K562 (cell line): ENCODE data around the gene GARIN5B. TPM values are rescaled to one million over a fixed set of nuclear protein-coding genes. Genes with fewer than 3 reads are reported as not detected.

Experiments
- ATAC-seq: fragments of 200-7000 bp; cut with Tn5 transposase; 3 replicates; pipeline ENCODE4 v1.9.1; 2020; ENCODE audit warnings: moderate library complexity
- BruUV-seq: library from RNA; stranded (reverse); fragments of 400-500 nt; replicated peaks from 2 replicates; lab custom pipeline; 2021; lab: Mats Ljungman, UMichigan
- CTCF ChIA-PET: fragments of 300-600 bp; formaldehyde crosslinking; extraction: SDS; loops from one replicate; lab custom pipeline; 2021; ENCODE audit warnings: low intra/inter-chr PET ratio; lab: Yijun Ruan, JAX
- POLR2A ChIA-PET: fragments of 300-600, 350-650 bp; sonication (Branson Sonifier 250); formaldehyde crosslinking; extraction: SDS; loops from one replicate; lab custom pipeline; 2021; ENCODE audit warnings: antibody characterized with exemption, inconsistent platforms; lab: Yijun Ruan, JAX
- DNase-seq, 4 experiments: peaks; one replicate each; pipeline versions ENCODE4 v3.0.0 to v3.0.0-alpha.2; 2011 to 2018; ENCODE audit warnings: low spot score in 3 of 4, mixed read lengths in 3 of 4; ENCODE audit errors: extremely low read depth in 1 of 4
- FAIRE-seq: peaks from 2 replicates; lab custom pipeline; 2011; peaks lifted over from hg19 to GRCh38; lab: Jason Lieb, UNC
- H2AFZ ChIP-seq: 2 replicates; pipeline ENCODE4 v1.6.0; 2011; ENCODE audit warnings: low read depth, low read length, control low read depth, inconsistent platforms
- H3K27ac ChIP-seq: fragments of 200-600 bp; 3 replicates; pipeline ENCODE4 v1.8.0; 2011; ENCODE audit warnings: low read depth, mild to moderate bottlenecking, control low read depth, inconsistent platforms, low read length, moderate library complexity, mixed read lengths; ENCODE audit errors: extremely low read depth
- H3K27me3 ChIP-seq, 2 experiments: fragments of 300-600 bp in 1 of 2; 2 replicates in 1 of 2; 3 replicates in 1 of 2; pipeline versions ENCODE4 v1.6.0 to v1.8.0; 2011; ENCODE audit warnings: inconsistent platforms in 2 of 2, low read length in 2 of 2, mild to moderate bottlenecking in 1 of 2, mixed read lengths in 1 of 2, moderate library complexity in 1 of 2; ENCODE audit not compliant: control insufficient read depth in 2 of 2, insufficient read depth in 2 of 2
- H3K36me3 ChIP-seq: fragments of 300-600 bp; 3 replicates; pipeline ENCODE4 v1.8.0; 2011; ENCODE audit warnings: mild to moderate bottlenecking, low read length, inconsistent platforms; ENCODE audit not compliant: control insufficient read depth, insufficient read depth
- H3K4me1 ChIP-seq, 2 experiments: fragments of 200-600 bp in 1 of 2; replicated peaks in 1 of 2; 2 replicates in 1 of 2; 3 replicates in 1 of 2; pipeline versions ENCODE4 v1.5.1 to v1.8.0; 2011; ENCODE audit warnings: inconsistent platforms in 2 of 2, low read length in 2 of 2, mild to moderate bottlenecking in 1 of 2, mixed read lengths in 1 of 2, moderate library complexity in 1 of 2; ENCODE audit not compliant: control insufficient read depth in 2 of 2, insufficient read depth in 2 of 2
- H3K4me2 ChIP-seq: 2 replicates; pipeline ENCODE4 v1.6.1; 2011; ENCODE audit warnings: low read length, control low read depth, inconsistent platforms, mixed read lengths; ENCODE audit not compliant: insufficient read depth
- H3K4me3 ChIP-seq: fragments of 200-600 bp; sonication (generic), shearing (Covaris generic); 2 replicates; pipeline ENCODE4 v1.5.1; 2016; ENCODE audit warnings: control low read depth, inconsistent platforms
- H3K79me2 ChIP-seq: fragments of 200-600 bp; 3 replicates; pipeline ENCODE4 v1.8.0; 2011; ENCODE audit warnings: low read length, inconsistent platforms; ENCODE audit not compliant: control insufficient read depth, insufficient read depth
- H3K9ac ChIP-seq, 2 experiments: 2 replicates each; pipeline versions ENCODE4 v1.6.0 to v1.6.1; 2011; ENCODE audit warnings: low read depth in 2 of 2, low read length in 2 of 2, control low read depth in 1 of 2, inconsistent platforms in 1 of 2, mild to moderate bottlenecking in 1 of 2, mixed read lengths in 1 of 2; ENCODE audit not compliant: insufficient read depth in 1 of 2
- H3K9me1 ChIP-seq: one replicate; pipeline ENCODE4 v1.6.0; 2011; ENCODE audit warnings: inconsistent platforms, mild to moderate bottlenecking, low read length, moderate library complexity; ENCODE audit not compliant: control insufficient read depth, insufficient read depth
- H3K9me3 ChIP-seq: replicated peaks from 2 replicates; pipeline ENCODE4 v1.5.1; 2011; ENCODE audit warnings: low read depth, low read length, inconsistent platforms; ENCODE audit not compliant: control insufficient read depth, insufficient read depth
- H4K20me1 ChIP-seq: replicated peaks from 2 replicates; pipeline ENCODE4 v1.6.1; 2011; ENCODE audit warnings: low read length, inconsistent platforms, mixed read lengths; ENCODE audit not compliant: control insufficient read depth, insufficient read depth
- COPS2 ChIP-seq: fragments of 450-650 bp; conservative IDR thresholded peaks from 2 replicates; pipeline ENCODE4 v1.6.1; 2016; ENCODE audit warnings: mild to moderate bottlenecking, moderate library complexity
- E2F5 ChIP-seq: sonication (generic); formaldehyde crosslinking; IDR thresholded peaks from 2 replicates; pipeline ENCODE4 v1.8.0; 2022; ENCODE audit warnings: mild to moderate bottlenecking, missing genetic modification reagents
- EGR1 ChIP-seq: fragments of 450-650 bp; conservative IDR thresholded peaks from 2 replicates; pipeline ENCODE4 v1.6.1; 2017; ENCODE audit warnings: mild to moderate bottlenecking
- KLF1 ChIP-seq: fragments of 450-650 bp; IDR thresholded peaks from 2 replicates; pipeline ENCODE4 v1.6.1; 2016; ENCODE audit warnings: missing genetic modification characterization, missing compliant biosample characterization
- MAFK ChIP-seq: IDR thresholded peaks from 2 replicates; pipeline ENCODE4 v1.6.1; 2011; ENCODE audit warnings: low read length, improper control_type of control experiment
- PKNOX1 ChIP-seq: fragments of 450-650 bp; IDR thresholded peaks from 2 replicates; pipeline ENCODE4 v1.6.1; 2016
- POLR2G ChIP-seq: fragments of 200-400 bp; formaldehyde crosslinking; IDR thresholded peaks from 2 replicates; pipeline ENCODE4 v1.6.1; 2017; ENCODE audit warnings: low read depth, mild to moderate bottlenecking, antibody characterized with exemption, low read length, moderate library complexity
- RBFOX2 ChIP-seq: fragments of 200-400 bp; formaldehyde crosslinking; IDR thresholded peaks from 2 replicates; pipeline ENCODE4 v1.6.1; 2017; ENCODE audit warnings: low read depth, mild to moderate bottlenecking, low read length, moderate library complexity
- STAT5B ChIP-seq: fragments of 250-450 bp; sonication (Bioruptor Pico); IDR thresholded peaks from 2 replicates; pipeline ENCODE4 v1.8.0; 2021; ENCODE audit warnings: mild to moderate bottlenecking, inconsistent platforms
- U2AF1 ChIP-seq: fragments of 200-400 bp; formaldehyde crosslinking; optimal IDR thresholded peaks from 2 replicates; pipeline ENCODE3; 2017; ENCODE audit warnings: mild to moderate bottlenecking, low read depth, low read length, moderate library complexity
- ZNF175 ChIP-seq: fragments of 200-800 bp; sonication (Bioruptor generic); IDR thresholded peaks from 2 replicates; pipeline ENCODE4 v1.6.1; 2016; ENCODE audit warnings: low read depth, mild to moderate bottlenecking, missing genetic modification characterization, missing compliant biosample characterization
- ZNF444 ChIP-seq: fragments of 250-450 bp; sonication (Bioruptor Pico); IDR thresholded peaks from 2 replicates; pipeline ENCODE4 v1.4.0; 2020; ENCODE audit warnings: mild to moderate bottlenecking, moderate library complexity
- WGBS: fragments of 100-300 bp; shearing (Covaris generic); methylation state at CpG from one replicate; pipeline ENCODE4 v1.1.6; 2016; ENCODE audit warnings: low coverage, mixed read lengths; ENCODE audit not compliant: insufficient coverage; ENCODE audit errors: missing lambda C conversion rate; 5-methylcytosine and 5-hydroxymethylcytosine counted together
- in situ Hi-C: fragments of 300-500 bp; cut with MboI; formaldehyde crosslinking; loops from 4 replicates; pipeline ENCODE4 v1.15.0; 2018; ENCODE audit warnings: inconsistent platforms, mixed read lengths
- intact Hi-C: fragments of 100-400 bp; cut with micrococcal nuclease; formaldehyde crosslinking; loops from 2 replicates; pipeline ENCODE4 v1.14.2; 2022
- polyA plus RNA-seq, 8 experiments: library from polyadenylated mRNA; depleted of rRNA in 4 of 8; stranded (reverse) in 5 of 8; unstranded in 3 of 8; fragments of >200 nt; fragmentation: Nextera tagmentation in 2 of 8; fragmentation: Illumina TruSeq in 1 of 8; extraction: Ambion mirVana in 2 of 8; extraction: Trizol in 1 of 8; gene quantifications; 2 replicates each; pipeline versions ENCODE4 v1.2.1 to v1.2.3, GENCODE V29; 2011 to 2014; ENCODE audit warnings: inconsistent platforms in 1 of 8, missing spikeins in 1 of 8
- total RNA-seq, 7 experiments: library from RNA; depleted of rRNA in 6 of 7; stranded (reverse); fragments of >200 nt in 6 of 7; fragmentation: Illumina TruSeq in 2 of 7; extraction: Trizol in 2 of 7; gene quantifications; 2 replicates each; pipeline versions ENCODE4 v1.2.1 to v1.2.3, GENCODE V29; 2011 to 2021; ENCODE audit warnings: low replicate concordance in 1 of 7

The GARIN5B gene
- total and polyA plus RNA-seq, 9 of the 15 experiments (the other 6 are each of a cell fraction or from before 2014, with no cell fraction given): not detected

GRCh38 chr19:55346725-55347441 is 16.2 kb downstream of the GARIN5B start:
- BruUV-seq: no TSS peak
- CTCF ChIA-PET: no interaction called here
- in situ Hi-C loops: no loop called here

More at GRCh38 chr19:55346725-55347441, 16.2 kb downstream of the GARIN5B start:
- POLR2A ChIA-PET: interaction anchor here (1.0 to 1.2 kb wide), 2 partner anchors 26 to 67 kb away, joined by 3 to 5 read pairs; partner anchors contain the start of gene HSPBP1
- TF ChIP-seq PKNOX1 (no peak), EGR1 (no peak), STAT5B (CRISPR knock-in tag) (no peak), ZNF444 (CRISPR knock-in tag) (no peak), RBFOX2 (peak; percentile 34; the same call in 1 of the 2 replicates), U2AF1 (no peak), E2F5 (CRISPR knock-in tag) (no peak), COPS2 (no peak), POLR2G (peak; percentile 44; the same call in 1 of the 2 replicates), ZNF175 (CRISPR knock-in tag) (no peak), MAFK (no peak), KLF1 (tag) (no peak)
- peaks cover 5% of the 10 kb centered on the region for H3K9me1 ChIP-seq
- H3K79me2 ChIP-seq: peaks cover 6% of the 10 kb centered on the region
- intact Hi-C loops: no loop called here
- H3K27ac ChIP-seq: no peak overlapping the region
- no peak for DNase-seq
- H4K20me1 ChIP-seq: no peaks in the 10 kb centered on the region; the same call in 1 of the 2 replicates
- H3K4me2 ChIP-seq: no peak overlapping the region
- H3K27me3 ChIP-seq: no peaks in the 10 kb centered on the region
- ATAC-seq: no peak
- H3K4me1 ChIP-seq: peaks cover under 1 to 77% of the 10 kb centered on the region in 2 experiments; a peak in 4 of 5 replicates
- H3K4me3 ChIP-seq: no peak overlapping the region
- H3K36me3 ChIP-seq: peaks cover 63% of the 10 kb centered on the region; the same call in 2 of the 3 replicates
- 91% methylated on average over 15 of the region's 41 CpGs for WGBS
- H3K9ac ChIP-seq: peak overlapping the region in 1 of 2 experiments; percentile 37; a peak in 1 of 4 replicates
- H3K9me3 ChIP-seq: no peaks in the 10 kb centered on the region
- FAIRE-seq: no peak
- H2AFZ ChIP-seq: no peak overlapping the region
